ENCODE measurements around the gene CD247.

CD247 gene

DNA sequence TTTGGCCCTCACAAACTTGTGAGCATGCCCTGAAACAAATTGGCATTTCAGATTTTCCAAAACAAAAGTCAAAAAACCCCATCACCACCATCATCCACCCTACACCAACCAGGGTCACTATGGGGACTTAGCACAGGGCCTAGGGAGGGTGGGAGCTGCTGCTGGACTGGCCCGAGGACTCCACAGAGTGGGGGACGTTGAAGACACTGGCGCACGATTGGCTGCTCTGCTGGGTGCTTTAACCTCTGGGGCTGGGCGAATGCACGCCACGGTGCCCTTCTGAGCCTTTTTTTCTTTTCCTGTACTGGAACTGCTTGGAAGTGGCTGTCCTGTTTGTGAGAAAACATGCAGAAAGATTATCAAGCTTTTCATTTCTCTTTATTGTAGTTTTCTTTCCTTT, 92.8 kb downstream of the CD247 start:
- Mint-ChIP-seq H3K9me3 (ENCODE audit: low read depth) (no peaks in the 10 kb centered on the region), H3K4me3 (no peak overlapping the region), H3K36me3 (no peaks in the 10 kb centered on the region), H3K27me3 (no peaks in the 10 kb centered on the region), H3K27ac (peak overlapping the region; percentile 28), H3K4me1 (ENCODE audit: low read depth) (peaks cover 15% of the 10 kb centered on the region)

DNA sequence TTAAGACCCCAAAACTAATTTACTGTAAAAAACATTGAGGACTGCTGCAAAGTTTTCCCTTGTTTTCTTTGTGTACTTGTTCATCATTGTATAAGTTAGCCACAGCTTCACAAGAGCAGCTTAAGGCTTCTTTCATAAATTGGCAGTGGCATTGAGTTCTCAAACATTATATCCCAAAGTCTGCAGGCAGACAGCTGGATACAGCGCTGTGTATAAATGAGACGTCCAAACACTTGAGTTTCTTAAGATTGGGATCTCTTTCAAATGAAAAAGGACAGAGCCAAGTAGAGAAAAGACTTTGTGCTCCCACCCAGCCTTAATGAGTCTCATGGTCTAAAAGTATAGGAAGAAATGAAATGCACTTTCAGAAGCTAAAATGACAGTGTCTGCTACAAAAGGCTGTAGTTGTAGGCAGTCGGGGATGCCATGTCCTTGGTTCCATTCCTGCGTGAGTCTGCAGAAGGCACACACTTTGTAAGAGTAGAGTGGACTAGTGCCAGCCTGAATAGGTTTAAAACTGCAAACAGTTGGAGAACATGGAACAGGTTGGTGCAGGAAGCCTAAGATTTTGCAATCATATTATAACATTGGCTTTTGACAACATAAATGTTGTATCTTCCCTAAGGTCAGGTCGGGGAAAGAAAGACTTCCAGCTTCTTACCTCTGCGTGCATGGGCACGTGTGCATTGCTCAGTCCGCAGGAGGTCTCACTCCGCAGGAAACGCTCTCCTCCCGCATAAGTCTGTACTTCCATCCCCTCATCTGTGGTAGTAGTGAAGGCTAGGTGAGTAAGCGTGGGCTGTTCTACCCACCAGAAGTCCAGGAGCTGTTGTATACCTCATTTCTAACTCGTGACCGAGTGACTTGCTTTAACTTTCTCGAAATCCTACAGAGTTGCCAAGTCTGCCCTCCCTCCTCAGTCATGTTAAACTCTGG, 94.4 kb downstream of the CD247 start:
- H3K36me3 Mint-ChIP-seq = no peaks in the 10 kb centered on the region
- H3K27ac Mint-ChIP-seq = no peak overlapping the region
- peaks cover 10% of the 10 kb centered on the region for H3K4me1 Mint-ChIP-seq (ENCODE audit: low read depth)
- no peaks in the 10 kb centered on the region for H3K9me3 Mint-ChIP-seq (ENCODE audit: low read depth)
- no peaks in the 10 kb centered on the region for H3K27me3 Mint-ChIP-seq
- H3K4me3 Mint-ChIP-seq = no peak overlapping the region

DNA sequence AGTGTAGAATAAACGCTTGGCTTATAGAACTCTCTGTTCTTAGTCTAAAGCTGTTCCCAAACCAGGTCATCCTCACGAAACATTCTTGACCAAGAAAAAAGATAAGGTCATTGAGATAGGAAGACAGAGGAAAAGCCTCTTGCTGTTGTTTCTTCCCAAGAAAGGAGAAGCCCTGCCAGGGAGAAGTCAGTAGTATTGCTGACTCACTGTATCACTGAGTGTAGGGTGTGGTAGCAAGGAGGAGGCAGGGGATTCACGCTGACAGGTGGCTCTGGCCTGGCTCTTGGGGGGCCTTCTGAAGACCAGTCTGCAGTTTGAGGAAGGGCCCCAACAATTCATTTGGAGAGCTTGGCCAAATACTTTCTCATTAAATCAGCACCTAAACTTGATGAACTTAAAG, 97.8 kb downstream of the CD247 start:
- Mint-ChIP-seq H3K4me3 (no peak overlapping the region), H3K27me3 (no peaks in the 10 kb centered on the region), H3K36me3 (peaks cover 3% of the 10 kb centered on the region), H3K9me3 (ENCODE audit: low read depth) (no peaks in the 10 kb centered on the region), H3K4me1 (ENCODE audit: low read depth) (no peaks in the 10 kb centered on the region), H3K27ac (no peak overlapping the region)

DNA sequence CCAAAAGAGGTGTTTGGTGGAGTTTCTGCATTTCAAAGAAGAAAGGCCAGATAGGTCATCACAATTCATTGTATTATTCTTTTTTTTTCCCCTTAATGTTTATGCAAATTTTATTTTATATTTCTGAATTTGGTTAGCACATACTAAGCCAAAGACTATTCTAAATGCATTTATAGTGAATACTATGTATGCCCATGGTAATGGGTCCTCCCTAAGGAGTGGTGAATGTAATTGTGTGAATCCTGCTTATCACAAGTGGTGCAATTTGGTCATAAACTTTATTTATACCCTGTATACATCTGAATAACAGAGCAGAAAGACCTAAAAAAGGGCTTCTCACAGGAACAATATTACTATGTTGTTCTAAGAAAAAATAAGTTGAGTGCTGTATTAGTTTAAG, 99.1 kb downstream of the CD247 start:
- no peaks in the 10 kb centered on the region for H3K9me3 Mint-ChIP-seq (ENCODE audit: low read depth)
- H3K36me3 Mint-ChIP-seq = peaks cover 3% of the 10 kb centered on the region
- H3K4me1 Mint-ChIP-seq (ENCODE audit: low read depth) = peaks cover 1% of the 10 kb centered on the region
- no peak overlapping the region for H3K27ac Mint-ChIP-seq
- H3K27me3 Mint-ChIP-seq = no peaks in the 10 kb centered on the region
- H3K4me3 Mint-ChIP-seq = no peak overlapping the region

DNA sequence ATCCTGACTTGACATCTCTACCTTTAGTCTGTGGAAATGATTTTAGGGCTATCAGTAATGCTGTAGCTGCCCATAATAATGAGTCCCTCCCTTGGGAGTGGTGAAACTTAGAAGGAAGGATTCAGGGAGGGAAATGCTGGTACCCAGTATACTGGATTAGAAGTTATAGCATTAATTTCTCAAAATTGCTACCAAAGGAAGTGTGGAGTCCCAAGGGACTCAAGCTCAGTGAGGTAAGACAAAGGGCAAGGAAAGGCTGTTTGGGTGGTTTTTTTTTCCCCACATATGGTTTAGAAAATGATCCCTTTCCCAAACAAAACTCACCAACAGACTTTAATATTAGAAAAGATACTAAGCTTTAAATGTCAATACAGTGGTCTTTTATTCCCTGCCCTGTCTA, 99.9 kb downstream of the CD247 start:
- no peaks in the 10 kb centered on the region for H3K9me3 Mint-ChIP-seq (ENCODE audit: low read depth)
- no peak overlapping the region for H3K4me3 Mint-ChIP-seq
- H3K4me1 Mint-ChIP-seq (ENCODE audit: low read depth) = peaks cover 1% of the 10 kb centered on the region
- no peak overlapping the region for H3K27ac Mint-ChIP-seq
- peaks cover 3% of the 10 kb centered on the region for H3K36me3 Mint-ChIP-seq
- no peaks in the 10 kb centered on the region for H3K27me3 Mint-ChIP-seq

DNA sequence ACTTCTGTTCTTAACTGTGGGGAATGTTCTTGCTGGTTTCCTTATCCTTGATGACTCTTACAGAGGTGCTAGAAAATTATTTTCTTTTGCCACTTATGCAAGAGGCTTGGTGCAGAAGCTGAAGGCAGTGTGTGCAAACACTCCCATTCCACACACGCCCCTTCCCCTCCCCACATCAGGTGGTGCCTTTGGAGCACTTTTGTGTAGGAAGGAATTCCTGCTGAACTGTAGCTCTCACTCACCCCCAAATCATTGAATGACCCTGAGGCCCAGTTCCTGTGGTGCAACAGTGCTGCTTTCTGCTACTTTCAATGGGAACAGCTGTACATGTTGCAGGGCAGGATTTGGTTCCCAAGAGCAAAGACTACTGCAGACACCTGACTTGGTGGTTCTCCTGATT, 101.8 kb downstream of the CD247 start:
- Mint-ChIP-seq H3K4me1 (ENCODE audit: low read depth) (peaks cover 5% of the 10 kb centered on the region), H3K4me3 (no peak overlapping the region), H3K36me3 (peaks cover 11% of the 10 kb centered on the region), H3K27ac (no peak overlapping the region), H3K27me3 (no peaks in the 10 kb centered on the region), H3K9me3 (ENCODE audit: low read depth) (no peaks in the 10 kb centered on the region)

DNA sequence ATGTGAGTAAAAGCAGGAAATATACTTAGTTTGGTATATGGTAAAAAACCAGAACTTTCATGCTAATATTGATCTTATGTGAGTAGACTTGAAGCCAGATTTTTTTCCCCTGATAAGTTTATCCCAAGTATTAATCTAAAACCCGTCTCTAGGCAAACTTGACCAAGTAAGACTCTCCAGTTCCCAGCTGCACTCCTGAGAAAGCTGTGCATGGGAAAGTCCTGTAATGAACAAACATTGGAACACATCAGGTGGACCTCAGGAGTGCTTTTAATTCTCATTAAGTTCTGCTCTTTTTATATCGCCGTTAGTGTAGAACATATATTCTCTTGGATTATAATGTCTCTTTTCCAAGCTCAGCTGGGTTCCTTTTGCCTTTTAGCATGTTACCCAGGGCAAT, 105.0 kb downstream of the CD247 start:
- Mint-ChIP-seq H3K36me3 (peaks cover 14% of the 10 kb centered on the region), H3K4me1 (ENCODE audit: low read depth) (peaks cover 8% of the 10 kb centered on the region), H3K27me3 (no peaks in the 10 kb centered on the region), H3K9me3 (ENCODE audit: low read depth) (no peaks in the 10 kb centered on the region), H3K27ac (no peak overlapping the region), H3K4me3 (no peak overlapping the region)

DNA sequence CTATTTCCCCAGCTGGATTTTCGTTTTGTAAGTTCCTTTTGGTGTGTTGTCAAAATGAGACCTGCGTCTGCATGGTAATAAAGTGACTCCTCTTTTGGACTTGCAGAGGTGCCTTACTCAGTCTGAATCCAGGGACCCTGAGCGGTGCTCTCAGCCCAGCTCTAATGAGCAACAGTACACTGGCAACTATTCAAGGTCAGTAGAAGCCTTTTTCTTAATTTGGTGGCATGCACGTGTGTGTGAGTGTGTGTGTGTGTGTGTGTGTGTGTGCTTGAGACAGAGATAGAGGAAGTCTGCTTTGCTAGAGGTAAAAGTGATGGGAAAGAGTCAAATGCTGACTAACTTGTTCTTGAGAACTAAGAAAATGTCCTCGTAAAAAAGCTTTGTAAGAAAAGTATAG, 105.4 kb downstream of the CD247 start:
- no peak overlapping the region for H3K4me3 Mint-ChIP-seq
- H3K4me1 Mint-ChIP-seq (ENCODE audit: low read depth) = peaks cover 8% of the 10 kb centered on the region
- peaks cover 14% of the 10 kb centered on the region for H3K36me3 Mint-ChIP-seq
- no peaks in the 10 kb centered on the region for H3K9me3 Mint-ChIP-seq (ENCODE audit: low read depth)
- H3K27ac Mint-ChIP-seq = peak overlapping the region; percentile 8
- H3K27me3 Mint-ChIP-seq = no peaks in the 10 kb centered on the region

DNA sequence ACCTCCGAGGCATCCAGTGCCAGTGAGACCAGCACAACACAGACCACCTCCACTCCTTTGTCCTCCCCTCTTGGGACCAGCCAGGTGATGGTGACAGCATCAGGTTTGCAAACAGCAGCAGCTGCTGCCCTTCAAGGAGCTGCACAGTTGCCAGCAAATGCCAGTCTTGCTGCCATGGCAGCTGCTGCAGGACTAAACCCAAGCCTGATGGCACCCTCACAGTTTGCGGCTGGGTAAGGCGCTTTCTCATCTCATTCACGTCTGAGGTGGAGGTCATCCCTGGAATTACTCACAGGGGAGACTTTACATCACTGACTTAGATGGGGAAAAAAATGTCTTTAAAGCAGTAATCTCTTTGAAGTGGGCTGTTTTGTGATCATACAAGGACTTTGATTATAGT, 106.3 kb downstream of the CD247 start:
- peak overlapping the region; percentile 46 for H3K27ac Mint-ChIP-seq
- H3K4me1 Mint-ChIP-seq (ENCODE audit: low read depth) = peaks cover 8% of the 10 kb centered on the region
- no peaks in the 10 kb centered on the region for H3K27me3 Mint-ChIP-seq
- H3K9me3 Mint-ChIP-seq (ENCODE audit: low read depth) = no peaks in the 10 kb centered on the region
- no peak overlapping the region for H3K4me3 Mint-ChIP-seq
- peaks cover 14% of the 10 kb centered on the region for H3K36me3 Mint-ChIP-seq

DNA sequence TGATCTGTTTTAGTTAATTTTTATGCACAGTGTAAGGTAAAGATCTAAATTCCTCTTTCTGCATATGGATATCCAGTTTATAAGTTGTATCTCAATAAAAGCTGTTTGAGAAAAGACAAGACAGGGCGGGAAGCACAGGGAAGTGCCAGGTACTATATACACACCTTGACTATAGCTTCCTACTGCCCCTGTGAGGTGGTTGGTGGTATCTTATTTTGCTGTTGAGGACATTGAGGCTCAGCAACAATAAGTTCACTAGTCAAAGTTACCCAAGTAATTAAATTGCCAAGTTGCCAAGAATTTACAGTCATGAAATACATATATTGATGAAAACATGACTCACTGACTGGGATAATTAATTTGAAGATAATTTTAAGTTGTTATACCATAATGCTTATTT, 109.1 kb downstream of the CD247 start:
- Mint-ChIP-seq H3K27me3 (no peaks in the 10 kb centered on the region), H3K4me1 (ENCODE audit: low read depth) (peaks cover 6% of the 10 kb centered on the region), H3K9me3 (ENCODE audit: low read depth) (no peaks in the 10 kb centered on the region), H3K27ac (no peak overlapping the region), H3K4me3 (no peak overlapping the region), H3K36me3 (peaks cover 20% of the 10 kb centered on the region)

DNA sequence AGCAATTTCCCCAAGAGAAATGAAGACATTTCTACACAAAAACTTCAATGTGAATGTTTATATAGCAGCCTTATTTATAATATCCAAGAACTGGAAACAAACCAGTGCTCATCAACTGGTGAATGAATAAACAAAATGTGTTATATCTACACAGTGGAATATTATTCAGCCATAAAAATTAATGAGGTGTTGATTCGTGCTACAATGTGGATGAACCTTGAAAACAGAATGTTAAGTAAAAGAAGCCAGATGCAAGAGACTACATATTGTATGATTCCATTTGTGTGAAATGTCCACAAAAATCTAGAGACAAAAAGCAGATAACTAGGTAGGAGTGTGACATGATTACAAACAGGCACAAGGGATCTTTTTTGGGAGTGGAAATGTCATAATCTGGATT, 110.0 kb downstream of the CD247 start:
- no peak overlapping the region for H3K27ac Mint-ChIP-seq
- peaks cover 6% of the 10 kb centered on the region for H3K4me1 Mint-ChIP-seq (ENCODE audit: low read depth)
- no peaks in the 10 kb centered on the region for H3K27me3 Mint-ChIP-seq
- H3K4me3 Mint-ChIP-seq = no peak overlapping the region
- H3K9me3 Mint-ChIP-seq (ENCODE audit: low read depth) = no peaks in the 10 kb centered on the region
- peaks cover 22% of the 10 kb centered on the region for H3K36me3 Mint-ChIP-seq

DNA sequence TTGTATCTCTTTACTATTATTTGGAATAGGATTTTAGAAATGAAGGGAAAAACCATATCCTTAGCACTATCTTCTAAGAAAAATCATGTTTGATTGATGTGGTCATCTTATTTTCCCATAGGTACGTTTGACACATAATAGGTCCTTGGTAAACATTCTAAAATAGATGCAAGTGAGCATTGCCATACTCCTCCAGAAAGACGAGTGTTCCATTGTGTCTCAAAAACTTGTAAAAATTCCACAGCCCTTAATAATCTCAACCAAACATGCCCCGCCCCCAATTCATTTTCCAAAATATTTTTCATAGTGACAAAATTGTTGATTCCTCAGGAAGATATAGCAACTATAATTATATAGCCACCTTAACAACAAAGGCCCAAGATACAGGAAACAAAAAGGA, 113.4 kb downstream of the CD247 start:
- Mint-ChIP-seq H3K9me3 (ENCODE audit: low read depth) (no peaks in the 10 kb centered on the region), H3K27ac (no peak overlapping the region), H3K4me3 (no peak overlapping the region), H3K36me3 (peaks cover 20% of the 10 kb centered on the region), H3K4me1 (ENCODE audit: low read depth) (peaks cover 5% of the 10 kb centered on the region), H3K27me3 (no peaks in the 10 kb centered on the region)

DNA sequence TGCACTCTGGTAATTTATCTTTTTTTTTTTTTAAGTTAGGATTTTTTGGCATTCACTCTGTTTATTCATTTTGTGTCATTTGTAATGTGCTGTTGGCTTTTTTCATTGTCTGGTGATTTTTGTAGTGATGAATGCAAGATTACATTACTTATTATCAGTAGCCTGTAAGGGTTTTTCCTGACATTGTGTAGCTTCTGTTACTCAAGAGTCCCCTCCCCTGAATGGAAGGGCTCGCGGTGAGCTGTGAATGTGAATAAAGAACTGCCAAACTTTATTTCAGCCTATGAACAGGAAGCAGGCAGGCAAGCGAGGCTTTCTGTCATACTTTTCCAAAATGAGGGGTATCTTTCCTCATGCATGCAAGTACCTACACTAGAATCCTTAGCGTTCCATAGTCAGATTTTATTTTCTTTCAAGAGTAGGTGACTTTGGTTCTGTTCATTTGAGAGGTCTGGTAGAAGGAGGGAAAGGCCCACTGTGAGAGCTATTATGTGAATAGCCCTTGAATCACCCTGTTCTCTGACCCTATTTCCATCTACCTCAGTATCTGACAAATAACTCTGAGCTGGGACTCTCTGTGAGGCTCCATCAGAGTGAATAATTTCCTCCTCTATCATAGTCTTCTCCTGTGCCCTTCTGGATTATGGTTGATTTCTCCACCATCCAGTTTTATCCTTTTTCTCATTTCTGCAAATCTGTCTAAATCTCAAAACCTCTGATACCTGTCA, 114.0 kb downstream of the CD247 start:
- Mint-ChIP-seq H3K9me3 (ENCODE audit: low read depth) (no peaks in the 10 kb centered on the region), H3K27ac (no peak overlapping the region), H3K27me3 (no peaks in the 10 kb centered on the region), H3K4me1 (ENCODE audit: low read depth) (peaks cover 5% of the 10 kb centered on the region), H3K36me3 (peaks cover 19% of the 10 kb centered on the region), H3K4me3 (no peak overlapping the region)

DNA sequence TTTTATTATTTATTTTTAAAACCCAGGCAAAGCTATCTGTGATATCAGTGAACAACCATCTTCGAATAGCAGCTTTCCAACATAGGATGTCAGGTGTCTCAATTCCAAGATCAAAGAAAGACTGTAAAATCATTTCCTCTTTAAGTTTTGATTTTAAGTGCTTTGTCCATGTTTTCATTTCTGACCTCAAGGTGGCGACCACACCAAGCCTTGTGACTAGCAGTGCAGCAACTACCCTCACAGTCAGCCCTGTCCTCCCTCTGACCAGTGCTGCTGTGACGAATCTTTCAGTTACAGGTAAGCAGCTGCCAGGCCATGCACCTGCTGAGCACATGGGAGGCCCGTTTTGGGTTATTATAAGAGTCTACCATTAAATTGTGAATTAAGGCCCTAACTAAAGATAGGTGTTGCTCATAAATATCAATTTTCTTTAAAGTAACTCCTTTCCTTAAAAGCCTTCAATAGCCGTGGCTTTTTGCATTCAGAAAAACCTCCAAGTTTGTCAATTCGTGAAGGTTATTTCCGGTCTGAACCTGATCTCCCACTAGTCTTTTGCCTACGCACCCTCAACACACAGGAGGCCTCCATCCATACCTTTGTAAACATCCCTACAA, 117.0 kb downstream of the CD247 start:
- H3K27ac Mint-ChIP-seq = no peak overlapping the region

DNA sequence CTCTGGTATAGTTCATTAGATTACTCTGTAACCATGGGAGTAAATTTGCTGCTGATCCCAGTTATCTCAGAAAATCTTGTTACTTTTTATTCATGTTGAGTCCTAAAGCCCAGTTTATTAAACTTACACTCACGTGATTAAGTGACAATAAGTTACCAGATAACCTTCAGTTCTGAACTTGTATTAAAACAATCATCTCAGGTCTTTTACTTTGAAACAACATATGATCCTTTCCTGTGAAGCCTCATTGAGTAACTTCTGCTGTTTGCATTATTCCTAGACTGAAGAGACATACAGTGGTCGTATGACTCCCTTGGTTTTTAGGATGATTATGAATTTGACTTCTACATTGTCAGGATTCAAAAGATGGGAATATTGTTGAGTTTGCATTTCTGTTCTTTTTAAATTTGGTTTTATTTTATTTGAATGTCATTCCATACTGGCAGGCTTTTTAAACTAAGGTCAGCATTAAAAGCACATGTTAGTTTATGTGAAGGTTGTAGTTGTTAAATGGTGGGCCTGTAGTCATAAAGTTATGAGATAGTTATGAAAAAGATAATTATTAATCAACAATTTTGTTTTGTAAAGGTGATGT, 117.9 kb downstream of the CD247 start:
- Mint-ChIP-seq H3K27ac (no peak overlapping the region), H3K27me3 (no peaks in the 10 kb centered on the region), H3K4me3 (no peak overlapping the region), H3K4me1 (ENCODE audit: low read depth) (peaks cover 5% of the 10 kb centered on the region), H3K9me3 (ENCODE audit: low read depth) (no peaks in the 10 kb centered on the region), H3K36me3 (peaks cover 22% of the 10 kb centered on the region)

More for the DNA sequence above, 117.0 kb downstream of the CD247 start:
- no peaks in the 10 kb centered on the region for H3K27me3 Mint-ChIP-seq
- H3K9me3 Mint-ChIP-seq (ENCODE audit: low read depth) = no peaks in the 10 kb centered on the region
- H3K36me3 Mint-ChIP-seq = peaks cover 26% of the 10 kb centered on the region
- peaks cover 5% of the 10 kb centered on the region for H3K4me1 Mint-ChIP-seq (ENCODE audit: low read depth)
- no peak overlapping the region for H3K4me3 Mint-ChIP-seq

Measured in activated naive CD8-positive, alpha-beta T cell (primary cell).